Umbilical cord (tissue), 2 donors: ENCODE measurements around the gene NPFF. TPM values are rescaled to one million over a fixed set of nuclear protein-coding genes. Genes with fewer than 3 reads are reported as not detected.

Experiments
- DNase-seq: peaks from one replicate; pipeline ENCODE4 v3.0.0-alpha.2; 2015; ENCODE audit warnings: low spot score
- total RNA-seq: library from RNA; depleted of rRNA; stranded (reverse); fragments of >200 nt; gene quantifications from one replicate; pipeline ENCODE4 v1.2.3, GENCODE V29; 2014; ENCODE audit warnings: low replicate concordance; ENCODE audit not compliant: insufficient read depth

Gene NPFF
- total RNA-seq, 1 donor from 2014 or later: not detected

- no peak for DNase-seq
Observed at GRCh38 chr12:53514628-53515290, 7.5 kb upstream of the NPFF start.

DNA sequence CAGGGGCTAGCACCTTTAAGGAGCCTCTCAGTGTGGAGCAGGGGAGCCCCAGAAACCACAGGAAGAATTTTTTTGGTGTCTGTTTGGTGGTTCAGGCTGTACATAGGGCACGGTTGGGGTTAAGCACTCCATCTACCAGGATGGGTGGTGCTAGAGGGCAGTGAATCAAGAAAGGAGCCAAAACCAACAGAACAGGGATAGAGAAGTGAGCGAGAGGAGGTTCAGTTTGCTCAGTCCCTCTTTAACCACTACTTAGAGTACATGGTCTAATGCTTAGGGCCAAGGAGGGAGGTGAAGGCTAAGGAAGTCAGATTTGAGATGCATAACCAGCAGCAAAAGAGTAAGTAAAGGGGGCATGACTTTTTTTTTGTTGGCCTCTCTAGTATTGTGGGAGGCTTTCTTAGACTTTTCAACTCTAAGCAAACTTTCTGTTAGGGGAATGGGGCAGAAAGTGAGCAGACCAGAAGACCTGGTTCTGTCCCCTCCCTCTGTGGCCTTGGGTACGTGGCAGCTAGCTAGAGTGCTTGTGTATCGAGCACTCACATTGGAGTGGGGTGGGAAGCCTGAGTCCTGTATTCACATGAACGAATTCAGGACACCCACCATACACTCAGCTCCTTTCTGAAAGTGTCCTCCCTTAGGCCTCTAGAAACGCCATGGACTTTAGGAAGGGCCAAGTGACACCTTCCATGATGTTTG, 6.6 kb upstream of the NPFF start:
- no peak for DNase-seq

DNA sequence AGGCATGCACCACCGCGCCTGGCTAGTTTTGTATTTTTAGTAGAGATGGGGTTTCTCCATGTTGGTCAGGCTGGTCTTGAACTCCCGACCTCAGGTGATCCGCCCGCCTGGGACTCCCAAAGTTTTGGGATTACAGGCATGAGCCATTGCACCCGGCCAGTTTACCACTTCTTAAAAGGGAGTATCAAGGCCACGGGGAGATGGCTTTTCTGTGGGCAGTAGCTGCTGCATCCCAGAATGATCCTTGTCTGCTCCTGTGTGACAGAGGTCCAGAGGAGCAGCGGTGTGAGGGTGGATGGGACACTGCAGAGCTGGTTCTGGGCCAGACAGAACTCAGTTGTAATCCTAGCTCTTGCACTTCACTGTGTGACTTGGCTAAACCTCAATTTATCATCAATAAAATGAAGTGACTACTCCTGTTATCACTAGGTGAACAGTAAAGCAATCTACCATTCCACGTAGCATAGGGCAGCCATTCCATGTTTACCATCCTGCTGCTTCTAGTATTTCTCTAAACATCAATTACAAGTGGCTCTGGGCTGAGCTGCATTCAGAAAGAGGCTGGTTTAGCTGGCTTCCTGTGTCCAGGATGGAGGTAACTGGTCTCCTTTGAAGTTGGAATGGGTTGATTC, 3.0 kb upstream of the NPFF start:
- DNase-seq: no peak

GRCh38 chr12:53508534-53509170, 1.4 kb upstream of the NPFF start:
- DNase-seq: peak; percentile 90

DNA sequence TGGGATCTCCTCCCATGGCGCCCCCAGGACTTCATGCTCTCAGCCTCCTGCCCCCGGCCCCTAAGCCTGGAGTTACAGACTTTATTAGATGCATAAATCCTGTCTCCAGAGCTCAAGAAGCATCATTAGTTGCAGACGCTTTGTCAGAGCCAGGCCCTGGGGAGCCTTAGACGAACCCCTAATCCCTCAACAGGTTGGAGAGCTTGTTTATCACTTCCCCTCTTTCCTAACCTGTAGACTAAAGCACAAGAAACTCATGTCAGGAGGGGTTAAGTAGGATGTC, 260 bp upstream of the NPFF start:
- no peak for DNase-seq

DNA sequence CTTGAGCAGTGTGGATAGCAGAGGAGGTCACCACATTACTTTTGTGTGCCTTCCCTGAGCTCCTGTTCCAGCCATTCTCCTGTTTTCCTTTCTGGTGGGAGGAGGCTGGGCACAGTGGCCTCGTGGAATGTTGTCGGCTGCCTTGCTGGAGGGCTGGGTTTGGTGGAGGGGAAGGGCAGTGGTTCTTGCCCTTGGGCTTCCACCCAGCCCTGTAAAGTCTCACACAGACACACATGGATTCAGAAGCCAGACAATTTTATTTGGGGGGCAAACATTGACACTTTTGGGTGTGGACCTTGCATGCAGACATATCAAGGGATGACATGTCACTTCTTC, 866 bp downstream of the NPFF start:
- no peak for DNase-seq

GRCh38 chr12:53505555-53506449, 1.5 kb downstream of the NPFF start:
- no peak for DNase-seq

GRCh38 chr12:53505086-53505485, 2.2 kb downstream of the NPFF start:
- no peak for DNase-seq

DNA sequence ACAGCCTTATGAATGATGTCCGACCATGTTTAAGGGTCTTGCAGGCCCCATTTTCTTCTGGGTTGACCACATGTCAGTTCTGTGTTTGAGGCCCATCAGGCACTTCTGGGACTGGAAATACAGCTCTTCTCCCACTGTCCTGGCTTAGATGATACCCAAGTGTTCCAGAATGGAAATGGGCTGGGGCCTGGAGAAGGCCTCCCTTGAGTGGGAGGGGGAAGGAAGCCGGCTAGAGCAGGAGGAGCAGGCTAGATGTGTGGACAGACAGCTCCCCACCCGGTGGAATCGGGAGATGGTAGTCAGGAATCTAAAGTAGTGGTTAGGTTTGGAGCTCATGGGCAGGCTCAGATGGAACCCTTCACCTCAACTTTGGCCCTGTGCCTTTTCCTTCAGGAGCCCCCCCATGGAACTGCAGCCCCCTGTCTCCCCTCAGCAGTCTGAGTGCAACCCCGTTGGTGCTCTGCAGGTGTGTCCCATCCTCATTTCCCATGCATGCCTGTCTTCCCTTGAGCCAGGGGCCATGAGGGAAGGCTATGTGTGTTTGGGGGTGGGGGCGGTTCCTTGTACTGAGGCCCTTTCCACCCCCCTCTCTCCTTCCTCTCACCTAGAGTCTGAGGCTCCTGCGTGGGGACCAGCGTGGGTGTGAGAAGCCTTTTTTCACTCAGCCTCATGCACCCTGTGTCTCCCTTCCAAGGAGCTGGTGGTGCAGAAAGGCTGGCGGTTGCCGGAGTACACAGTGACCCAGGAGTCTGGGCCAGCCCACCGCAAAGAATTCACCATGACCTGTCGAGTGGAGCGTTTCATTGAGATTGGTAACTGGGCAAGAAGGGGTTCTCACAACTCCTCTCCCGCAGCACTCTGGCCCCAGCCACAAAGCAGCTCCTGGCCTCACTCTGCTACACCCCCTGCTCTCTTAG, 3.0 kb downstream of the NPFF start:
- no peak for DNase-seq

DNA sequence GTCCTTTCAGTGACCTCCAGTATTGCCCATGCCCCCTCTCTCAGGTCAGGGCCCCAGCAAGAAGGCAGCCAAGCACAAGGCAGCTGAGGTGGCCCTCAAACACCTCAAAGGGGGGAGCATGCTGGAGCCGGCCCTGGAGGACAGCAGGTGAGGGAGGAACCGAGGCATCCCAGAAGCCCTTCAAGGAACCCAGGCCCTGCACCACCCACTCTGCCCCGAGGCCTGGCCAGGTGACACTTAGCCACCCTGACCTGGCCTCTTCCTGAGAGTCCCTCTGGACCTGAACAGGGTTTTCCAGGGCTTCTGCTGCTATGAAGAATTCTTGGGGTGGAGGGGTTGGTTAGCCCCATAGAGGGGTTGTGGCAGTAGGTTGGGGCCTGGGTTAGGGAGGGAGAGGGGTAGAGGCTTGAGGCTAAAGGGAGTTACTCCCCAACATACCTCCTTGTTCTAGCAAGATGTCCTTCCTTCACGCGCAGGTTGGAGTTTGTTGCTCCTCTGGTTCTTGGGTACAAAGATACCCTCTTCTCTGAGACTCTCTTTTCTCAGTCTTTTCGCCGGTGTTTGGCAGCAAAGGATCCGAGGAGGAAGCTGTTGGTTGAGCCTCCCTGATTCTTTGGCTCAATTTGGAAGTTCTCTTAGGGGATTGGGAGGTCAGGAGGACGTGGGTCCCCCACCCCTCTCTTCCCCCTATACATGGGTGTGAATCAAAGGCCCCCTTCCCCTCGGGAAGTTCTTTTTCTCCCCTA, 4.1 kb downstream of the NPFF start:
- no peak for DNase-seq

DNA sequence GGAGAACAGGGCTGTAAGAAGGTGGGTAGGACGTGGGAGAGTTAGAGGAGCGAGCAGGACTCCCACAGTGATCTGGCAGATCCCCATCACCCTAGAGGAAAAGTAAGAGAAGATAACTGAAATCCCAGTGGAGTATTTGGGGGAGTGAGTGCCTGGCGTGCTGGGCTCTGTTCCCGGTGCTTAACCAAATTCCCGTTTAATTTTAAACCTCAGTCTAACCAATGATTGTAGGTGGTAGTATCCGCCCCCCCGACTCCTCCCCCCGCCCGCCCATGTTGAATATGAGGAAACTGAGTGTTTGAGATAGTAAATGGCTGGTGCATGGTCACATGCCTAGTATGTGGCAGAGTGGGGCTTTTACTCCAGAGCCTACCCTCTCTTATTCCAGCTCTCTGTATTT, 5.0 kb downstream of the NPFF start:
- DNase-seq: no peak

GRCh38 chr12:53501615-53502181, 5.6 kb downstream of the NPFF start:
- DNase-seq: no peak

DNA sequence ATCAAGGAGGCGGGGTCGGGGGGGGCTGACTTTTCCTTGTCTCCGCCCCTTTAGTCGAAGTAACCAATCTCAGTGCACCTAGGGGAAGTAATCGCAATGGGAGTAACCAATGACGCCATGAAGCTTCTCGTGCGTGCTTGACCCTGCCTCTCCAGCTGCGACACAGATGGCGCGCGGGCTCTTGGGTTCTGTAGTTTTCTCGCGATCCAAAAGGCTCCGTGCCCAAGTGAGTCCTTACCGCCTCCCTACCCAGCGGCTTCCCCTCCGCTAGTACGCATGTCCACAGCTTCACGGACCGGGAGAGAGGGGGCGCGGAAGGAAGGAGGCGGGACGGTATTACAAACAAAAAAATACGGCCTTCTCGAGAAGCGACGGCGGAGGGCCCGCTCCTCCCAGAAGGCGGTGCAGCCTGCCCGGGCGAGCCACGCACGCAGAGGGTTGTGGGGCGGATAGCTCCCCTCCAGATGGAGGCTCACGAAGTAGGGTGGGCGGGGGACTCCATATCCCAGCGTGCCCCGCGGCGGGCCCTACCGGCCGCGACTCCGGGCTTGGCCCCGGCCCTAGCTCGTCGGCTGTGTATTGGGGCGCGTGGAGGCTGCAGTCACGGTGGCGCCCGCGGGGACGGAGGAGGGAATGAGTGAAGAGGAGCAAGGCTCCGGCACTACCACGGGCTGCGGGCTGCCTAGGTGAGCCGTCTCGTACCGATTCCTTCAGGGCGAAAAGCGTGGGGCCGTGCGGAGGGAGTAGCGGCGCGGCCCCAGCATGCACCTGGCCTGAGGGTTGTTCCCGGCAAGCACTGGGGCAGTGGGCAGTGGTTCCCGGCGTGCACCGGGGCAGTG, 6.3 kb downstream of the NPFF start, which contains the start of gene TARBP2:
TSS of gene TARBP2 (plus strand) at position 508 of the 839 bp plus-strand sequence. CDS start at position 634, 126 bp downstream.
- DNase-seq: peak; percentile 100

GRCh38 chr12:53500142-53500775, 7.0 kb downstream of the NPFF start:
- peak; percentile 82 for DNase-seq

- peak; percentile 83 for DNase-seq
Observed at GRCh38 chr12:53499266-53500141, 7.8 kb downstream of the NPFF start, which contains the start of gene MAP3K12. MAP3K12 (minus strand) TSS chr12:53499458; CDS start chr12:53487391, 12,067 bp downstream.

GRCh38 chr12:53498235-53498630, 9.1 kb downstream of the NPFF start:
- DNase-seq: no peak

DNA sequence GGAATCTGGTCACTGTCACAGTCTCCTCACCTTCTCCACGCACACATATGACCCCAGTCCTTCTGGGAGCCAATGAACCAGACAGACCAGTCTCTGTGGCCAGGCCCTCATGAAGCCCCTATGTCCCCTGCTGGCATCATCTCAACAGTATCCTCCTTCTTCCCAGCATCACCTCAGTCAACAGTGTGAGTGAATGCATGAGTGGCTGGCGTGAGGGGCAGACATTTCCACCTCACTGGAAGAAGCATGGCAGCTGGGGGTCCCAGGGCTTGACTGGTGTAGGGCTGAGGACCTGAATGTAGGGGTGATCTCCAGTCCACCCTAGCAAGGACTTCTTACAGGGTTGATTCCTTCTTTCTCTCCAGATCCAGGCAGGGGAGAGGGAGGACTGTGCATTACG, 9.8 kb downstream of the NPFF start:
- no peak for DNase-seq
